Thoracic aorta (tissue), 2 donors: ENCODE measurements around the gene TTYH3. TPM values are rescaled to one million over a fixed set of nuclear protein-coding genes. Genes with fewer than 3 reads are reported as not detected.

Source experiments
- ATAC-seq: fragments of 150-250 bp; one replicate; pipeline ENCODE4 v1.8.0; 2017; ENCODE audit warnings: low read depth; ENCODE audit not compliant: insufficient number of reproducible peaks, low FRiP score
- DNase-seq: peaks from one replicate; pipeline ENCODE4 v3.0.0-alpha.2; 2020; ENCODE audit warnings: low spot score
- H3K27ac ChIP-seq, 2 donors: fragments of 200-600 bp; sonication (generic); 1 replicate in 1 of 2; 2 replicates in 1 of 2; pipeline ENCODE4 v1.5.1; 2016; ENCODE audit warnings: mild to moderate bottlenecking in 2 of 2, moderate library complexity in 2 of 2
- H3K27me3 ChIP-seq: fragments of 200-600 bp; sonication (generic); replicated peaks from 2 replicates; pipeline ENCODE4 v1.6.0; 2016; ENCODE audit warnings: mild to moderate bottlenecking; ENCODE audit not compliant: insufficient read depth
- H3K36me3 ChIP-seq: fragments of 200-600 bp; sonication (generic); one replicate; pipeline ENCODE4 v1.5.1; 2016
- H3K4me1 ChIP-seq, 2 donors: fragments of 200-600 bp; sonication (generic); 1 replicate in 1 of 2; 2 replicates in 1 of 2; pipeline versions ENCODE4 v1.5.1 to v1.6.0; 2016; ENCODE audit warnings: low read depth in 2 of 2, mild to moderate bottlenecking in 1 of 2; ENCODE audit not compliant: control insufficient read depth in 1 of 2
- H3K4me3 ChIP-seq: fragments of 200-600 bp; sonication (generic); 2 replicates; pipeline ENCODE4 v1.5.1; 2016; ENCODE audit warnings: mild to moderate bottlenecking
- H3K9me3 ChIP-seq: fragments of 200-600 bp; sonication (generic); 2 replicates; pipeline ENCODE4 v1.5.1; 2016
- CTCF ChIP-seq: fragments of 200-600 bp; sonication (generic); IDR thresholded peaks from one replicate; pipeline ENCODE4 v1.5.1; 2019; ENCODE audit warnings: antibody characterized with exemption
- total RNA-seq, 2 donors: library from RNA; depleted of rRNA; stranded (reverse); fragments of >200 nt; gene quantifications; one replicate each; pipeline versions ENCODE4 v1.1.0 to v1.2.3, GENCODE V29; 2016

The TTYH3 gene
- total RNA-seq, 2 donors from 2014 or later = 58.6 to 69.3 TPM

- ATAC-seq (no peak), DNase-seq (no peak)
- no peak overlapping the region for H3K4me3 ChIP-seq
- TF ChIP-seq CTCF = no peak
- H3K36me3 ChIP-seq = no peaks in the 10 kb centered on the region
- no peaks in the 10 kb centered on the region for H3K27me3 ChIP-seq
- peak overlapping the region in 1 of 2 donors; percentile 31 for H3K27ac ChIP-seq
- no peaks in the 10 kb centered on the region for H3K9me3 ChIP-seq
- H3K4me1 ChIP-seq = peaks cover 66 to 80% of the 10 kb centered on the region in 2 donors
Measured at GRCh38 chr7:2635148-2635668, 3.4 kb downstream of the TTYH3 start.

- peak overlapping the region in 1 of 2 donors; percentile 31 for H3K27ac ChIP-seq
- H3K36me3 ChIP-seq = no peaks in the 10 kb centered on the region
- no peak for TF ChIP-seq CTCF
- H3K4me1 ChIP-seq = peaks cover 71 to 87% of the 10 kb centered on the region in 2 donors
- no peak for ATAC-seq
- H3K27me3 ChIP-seq = no peaks in the 10 kb centered on the region
- no peak overlapping the region for H3K4me3 ChIP-seq
- no peak for DNase-seq
- H3K9me3 ChIP-seq = no peaks in the 10 kb centered on the region
Measured at GRCh38 chr7:2635810-2636701, 4.3 kb downstream of the TTYH3 start.

- Histone ChIP-seq H3K27me3 (no peaks in the 10 kb centered on the region), H3K9me3 (no peaks in the 10 kb centered on the region), H3K36me3 (no peaks in the 10 kb centered on the region), H3K4me1 (peaks cover 74 to 92% of the 10 kb centered on the region in 2 donors), H3K4me3 (no peak overlapping the region), H3K27ac (peak overlapping the region in 1 of 2 donors; percentile 31)
- TF ChIP-seq CTCF = no peak
- DNase-seq (no peak), ATAC-seq (no peak)
Measured at GRCh38 chr7:2637066-2637471, 5.3 kb downstream of the TTYH3 start.

GRCh38 chr7:2637505-2638223 lies 5.9 kb downstream of the TTYH3 start:
- no peak for ATAC-seq
- Histone ChIP-seq H3K9me3 (no peaks in the 10 kb centered on the region), H3K27me3 (no peaks in the 10 kb centered on the region), H3K4me3 (peak overlapping the region; percentile 38), H3K27ac (peak overlapping the region in 1 of 2 donors; percentile 62), H3K36me3 (no peaks in the 10 kb centered on the region), H3K4me1 (peaks cover 76 to 96% of the 10 kb centered on the region in 2 donors)
- TF ChIP-seq CTCF = no peak
- no peak for DNase-seq
